M059J (cell line): ENCODE data around the gene CSPG4. TPM values are rescaled to one million over a fixed set of nuclear protein-coding genes. Genes with fewer than 3 reads are reported as not detected.
A peak's percentile ranks its signal among the peaks of the same experiment; 100 is the strongest.
"Not testable (repeated sequence)": the region's sequence is repeated elsewhere in the genome, so short reads cannot be mapped to it uniquely, and the experiment has no call there.

Source experiments
- DNase-seq: peaks from one replicate; pipeline ENCODE4 v3.0.0-alpha.2; 2012; ENCODE audit warnings: low read depth
- total RNA-seq: library from RNA; depleted of rRNA; stranded (reverse); fragments of >200 nt; shearing (Covaris generic); gene quantifications from 2 replicates; pipeline ENCODE4 v1.2.3, GENCODE V29; 2014

The CSPG4 gene
- total RNA-seq, 1 experiment from 2014 or later = 8.2 TPM

GRCh38 chr15:75738647-75739325, 26.1 kb upstream of the CSPG4 start:
- DNase-seq = peak; percentile 92

- no peak for DNase-seq
Observed at GRCh38 chr15:75738014-75738646, 25.5 kb upstream of the CSPG4 start.

DNA sequence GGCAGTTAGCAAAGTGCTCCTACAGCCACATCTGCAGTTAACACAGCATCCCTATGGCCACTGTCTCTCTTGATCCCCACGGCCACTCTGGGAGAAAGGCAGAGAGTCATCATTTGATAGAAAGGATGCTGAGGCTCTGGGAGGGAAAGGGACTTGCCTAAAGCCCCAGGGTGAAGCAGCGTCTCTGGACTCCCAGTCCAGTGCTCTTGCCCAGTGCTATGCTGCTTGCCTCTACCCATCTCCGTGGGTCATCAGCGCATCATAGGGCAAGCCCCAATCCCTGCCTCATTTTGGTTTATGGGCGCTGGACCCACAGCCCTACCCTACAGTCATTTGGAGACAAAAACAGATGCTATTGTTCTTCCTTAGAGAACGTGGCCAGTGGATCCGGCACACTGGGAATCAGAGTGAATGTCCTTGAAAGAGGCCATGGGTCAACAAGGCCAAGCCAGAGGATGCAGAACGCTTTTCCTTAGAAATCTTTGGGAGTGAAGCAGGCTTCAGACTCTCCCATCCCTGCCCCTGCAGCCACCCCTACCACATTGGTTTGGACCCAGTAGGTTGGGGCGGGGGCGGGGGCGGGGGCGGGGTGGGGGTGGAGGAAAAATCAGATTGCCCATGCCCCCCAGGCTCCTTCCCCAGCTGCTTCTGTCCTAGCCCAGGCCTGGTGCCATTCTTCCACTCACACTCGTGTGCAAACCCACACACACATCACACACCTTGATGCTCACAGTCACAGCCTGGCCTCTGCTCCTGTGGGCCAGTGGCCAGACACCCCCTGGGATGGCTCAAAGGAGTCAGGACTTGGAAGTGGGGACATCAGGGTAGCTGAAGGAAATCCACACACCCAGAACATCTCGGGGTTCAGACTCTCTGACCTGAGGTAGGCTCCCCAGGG, 24.7 kb upstream of the CSPG4 start:
- DNase-seq = not testable (repeated sequence)

DNA sequence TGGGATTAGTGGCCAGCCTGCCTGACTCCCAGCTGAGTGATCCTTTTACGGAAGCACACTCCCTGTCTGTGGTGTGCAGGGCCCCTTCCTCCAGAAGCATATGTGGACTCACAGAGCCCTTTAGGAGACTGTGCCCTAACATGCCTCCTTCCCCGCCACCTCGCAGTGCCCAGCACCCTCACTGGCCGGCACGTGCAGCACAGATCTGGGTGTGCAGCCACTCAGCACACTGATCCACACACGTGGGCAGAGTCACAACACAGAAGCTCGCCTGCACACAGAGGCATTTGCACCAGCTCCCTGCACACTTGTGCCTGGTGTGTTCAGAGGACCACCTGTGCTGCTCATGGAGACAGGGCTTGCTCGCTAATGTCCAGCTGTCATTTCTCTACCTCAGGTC, 23.6 kb upstream of the CSPG4 start:
- no peak for DNase-seq

- not testable (repeated sequence) for DNase-seq
Observed at GRCh38 chr15:75734861-75735760, 22.5 kb upstream of the CSPG4 start.

- peak; percentile 34 for DNase-seq
Observed at GRCh38 chr15:75733761-75734651, 21.4 kb upstream of the CSPG4 start.

DNA sequence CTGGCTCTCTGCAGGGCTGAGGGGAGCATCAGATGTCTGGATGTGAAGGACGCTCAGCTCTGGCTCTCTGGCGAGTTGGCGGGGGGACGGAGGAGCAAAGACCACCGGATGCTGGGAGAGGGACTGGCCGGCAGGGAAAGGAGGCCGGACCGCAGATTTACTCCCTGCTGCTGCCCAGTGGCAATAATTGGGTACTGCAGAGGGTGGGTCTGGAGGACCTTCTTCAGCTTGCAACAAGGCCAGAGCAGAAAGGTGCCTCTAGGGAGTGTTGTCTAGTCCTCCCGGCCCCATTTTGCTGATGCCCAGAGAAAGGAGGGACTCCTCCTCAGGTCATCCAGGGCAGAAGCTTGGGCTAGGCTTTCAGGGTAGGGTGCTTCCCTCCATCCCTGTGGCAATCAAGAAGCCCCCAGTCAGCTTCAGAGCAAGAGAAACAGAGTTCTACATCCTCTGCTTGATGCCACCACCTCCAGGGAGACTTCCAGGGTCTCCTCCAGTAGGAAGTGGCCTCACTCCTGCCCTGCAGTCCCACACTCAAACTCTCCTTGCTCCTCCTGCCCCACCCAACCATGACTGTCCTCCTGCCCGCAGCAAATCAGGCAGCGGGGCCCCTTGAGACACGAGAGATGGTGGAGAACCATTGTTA, 20.3 kb upstream of the CSPG4 start:
- DNase-seq = peak; percentile 56

DNA sequence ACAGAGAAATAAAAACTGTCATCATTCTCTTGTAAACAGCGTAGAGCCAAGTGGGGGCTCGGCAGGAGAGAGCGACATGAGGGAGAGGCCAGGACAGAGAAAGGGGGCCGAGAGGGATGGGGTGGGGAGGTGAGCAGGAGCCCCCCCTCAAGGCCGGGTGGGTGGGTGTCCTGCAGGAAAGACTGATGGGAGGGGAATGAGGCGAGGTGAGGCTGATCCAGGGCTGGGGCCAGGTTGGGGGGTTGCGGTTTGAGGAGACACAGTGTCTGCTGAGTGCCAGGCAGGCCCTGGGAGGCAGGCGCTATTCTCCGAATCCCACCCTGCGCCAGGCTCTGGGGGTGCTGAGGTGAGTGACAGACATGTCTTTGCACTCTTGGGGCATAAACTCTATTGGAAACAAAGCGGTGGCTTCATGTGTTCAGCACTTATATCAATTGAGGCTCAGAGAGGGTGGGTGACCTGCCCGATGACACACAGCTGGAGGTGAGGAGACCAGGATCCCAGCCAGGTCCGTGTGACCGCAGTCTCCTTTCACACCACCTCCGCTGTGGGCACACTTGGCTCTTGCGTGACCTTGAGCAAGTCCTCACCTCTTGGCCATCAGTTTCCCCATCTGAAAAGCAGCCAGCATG, 19.6 kb upstream of the CSPG4 start:
- DNase-seq = no peak

GRCh38 chr15:75731248-75732151, 18.9 kb upstream of the CSPG4 start:
- no peak for DNase-seq

DNA sequence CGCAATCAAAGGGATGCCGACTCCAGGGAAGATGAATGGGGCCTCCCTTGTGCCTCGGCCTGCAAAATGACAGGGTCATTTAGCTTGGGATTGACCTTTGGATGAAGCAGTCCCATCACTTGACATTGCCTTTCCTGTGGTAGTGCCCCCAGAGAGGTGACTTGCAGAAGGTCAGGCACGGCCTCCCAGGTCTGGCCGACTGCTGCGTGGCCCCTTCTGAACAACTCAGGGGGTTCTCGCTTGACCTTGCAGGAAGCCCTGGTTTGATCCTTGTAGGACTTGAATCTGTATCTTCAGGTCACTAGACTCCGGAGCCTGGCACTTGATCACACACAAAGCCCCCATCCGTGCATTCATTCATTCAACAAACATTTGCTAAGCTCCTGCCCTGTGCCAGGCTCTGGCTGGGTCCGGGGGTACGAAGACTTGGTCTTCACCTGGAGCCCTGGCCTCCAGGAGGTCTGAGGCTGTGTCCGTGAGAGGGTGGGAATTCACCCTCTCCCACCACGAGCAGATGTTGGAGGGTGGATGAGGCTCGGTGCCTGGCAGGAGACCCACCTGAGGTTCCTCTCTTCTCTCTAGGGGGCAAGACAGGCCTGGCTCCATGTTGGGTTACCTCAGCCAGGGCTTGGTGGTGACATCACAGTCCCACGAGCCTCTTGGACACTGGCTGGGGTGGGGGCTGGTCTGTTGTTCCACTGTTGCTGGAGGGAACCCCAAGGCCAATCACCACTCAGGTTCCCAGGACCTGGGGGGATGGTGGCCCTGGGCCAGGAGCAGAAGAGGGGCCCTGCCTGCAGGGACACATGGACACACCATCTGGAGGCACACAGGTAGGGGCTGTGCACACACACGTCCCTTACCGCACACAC, 18.0 kb upstream of the CSPG4 start:
- not testable (repeated sequence) for DNase-seq

DNA sequence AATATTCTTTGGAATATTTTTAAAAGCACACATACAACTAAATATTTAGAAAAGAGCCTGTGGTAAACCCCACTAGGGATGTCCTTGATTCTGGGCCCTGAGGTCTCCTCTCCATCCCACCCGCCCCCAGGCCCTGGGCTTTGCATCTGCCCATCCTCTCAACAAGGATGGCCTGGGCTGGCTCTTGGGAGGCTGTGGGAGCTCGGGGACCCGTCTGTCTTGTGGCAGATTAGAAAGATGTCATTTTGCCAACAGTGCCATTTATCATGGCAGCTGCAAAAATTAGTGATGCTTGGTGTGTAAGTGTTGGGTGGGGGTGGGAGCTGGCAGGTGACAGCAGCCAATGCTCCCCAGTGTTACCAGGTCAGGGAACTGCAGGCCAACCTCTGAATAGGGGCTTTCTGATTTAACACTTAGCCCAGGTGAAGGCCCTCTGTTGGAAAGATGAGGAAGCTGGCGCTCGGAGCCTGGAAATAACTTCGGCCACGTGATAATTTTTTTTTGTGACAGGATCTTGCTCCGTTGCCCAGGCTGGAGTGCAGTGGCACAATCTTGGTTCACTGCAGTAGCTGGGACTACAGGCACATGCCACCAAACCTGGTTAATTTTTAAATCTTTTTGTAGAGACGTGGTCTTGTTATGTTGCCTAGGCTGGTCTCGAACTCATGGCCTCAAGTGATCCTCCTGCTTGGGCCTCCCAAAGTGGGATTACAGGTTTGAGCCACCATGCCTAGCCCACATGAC, 16.9 kb upstream of the CSPG4 start:
- no peak for DNase-seq

DNA sequence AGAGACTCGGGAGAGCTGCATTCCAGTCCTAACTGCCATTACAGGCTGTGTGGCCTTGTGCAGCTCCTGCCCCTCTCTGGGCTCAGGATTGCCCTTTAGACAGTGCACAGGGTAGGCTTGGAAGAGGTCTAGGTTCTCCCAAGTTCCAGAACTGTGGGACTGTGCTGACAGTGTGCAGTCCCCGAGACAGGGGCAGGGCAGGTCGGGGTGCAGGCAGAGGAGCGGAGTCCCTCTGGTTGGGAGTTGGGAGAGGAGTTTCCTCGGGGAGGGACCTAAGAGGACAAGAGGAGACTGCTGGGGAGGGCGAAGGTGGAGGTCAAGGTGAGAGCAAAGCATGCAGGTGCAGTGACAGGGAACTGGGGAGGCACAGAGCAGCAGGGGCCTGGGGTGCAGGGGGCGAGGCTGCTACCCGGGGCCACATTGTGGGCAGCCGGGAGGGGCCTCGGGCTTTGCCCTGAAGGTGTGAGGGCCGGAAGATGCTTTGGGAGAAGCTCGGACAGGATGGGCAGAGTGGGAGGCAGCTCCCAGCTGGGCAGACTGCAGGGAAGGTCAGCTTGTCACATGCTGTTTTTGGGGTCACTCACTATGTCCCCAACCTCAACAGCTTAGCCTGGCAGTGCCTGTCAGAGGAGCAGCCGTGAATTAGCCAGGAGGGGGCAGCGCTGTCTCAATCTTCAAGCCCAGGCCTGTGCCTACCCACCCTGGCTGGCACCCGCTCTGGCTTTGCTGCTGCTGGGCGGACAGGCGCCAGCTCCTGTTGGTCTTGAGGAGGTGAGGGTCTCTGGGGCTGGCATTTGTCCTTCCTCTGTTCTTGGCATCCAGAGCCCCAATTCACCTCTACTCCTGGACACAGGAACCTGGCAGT, 15.4 kb upstream of the CSPG4 start:
- DNase-seq = peak; percentile 32

- DNase-seq = no peak
Observed at GRCh38 chr15:75727031-75727531, 14.4 kb upstream of the CSPG4 start.

DNA sequence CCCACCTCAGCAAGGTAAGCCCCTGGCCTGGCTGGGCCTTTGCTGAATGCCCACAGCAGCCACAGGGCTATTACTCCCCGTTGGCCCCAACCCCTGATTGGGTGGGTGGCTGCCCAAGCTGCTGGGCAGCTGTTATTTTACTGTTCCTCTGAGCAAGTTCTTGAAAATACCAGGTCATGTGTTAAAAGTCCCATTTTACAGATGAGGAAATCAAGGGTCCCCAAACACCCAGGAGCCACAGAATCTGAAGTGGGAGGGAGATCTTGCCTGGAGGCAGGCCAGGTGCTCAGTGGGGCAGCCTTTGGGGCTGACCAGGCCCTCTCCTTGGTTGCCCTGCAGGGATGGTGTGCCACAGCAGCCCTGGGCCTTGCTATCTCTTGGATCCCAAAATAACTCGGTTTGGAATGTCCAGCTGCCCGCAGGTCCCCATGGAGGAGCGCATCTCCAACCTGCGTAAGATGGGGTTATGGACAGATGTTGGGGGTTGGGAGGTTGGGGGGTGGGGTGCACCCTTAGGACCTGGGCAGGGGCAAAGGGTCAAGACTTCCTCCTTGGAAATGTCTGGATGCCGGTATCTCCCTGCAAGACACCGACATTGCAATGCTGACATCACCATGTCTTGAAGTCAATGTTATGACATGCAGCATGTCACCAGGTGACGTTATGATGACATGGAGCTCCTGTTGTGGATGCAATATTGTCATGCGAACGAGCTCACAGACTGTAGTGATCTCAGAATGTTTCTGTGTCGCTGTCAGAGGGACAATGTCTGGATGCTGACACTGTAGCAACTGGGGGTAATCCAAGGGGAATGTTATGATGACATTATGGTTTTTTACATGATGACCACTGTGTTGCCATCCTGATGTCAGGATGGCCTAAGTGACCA, 13.3 kb upstream of the CSPG4 start:
- DNase-seq = no peak
